ENCODE results near the gene SEPSECS.

DNA sequence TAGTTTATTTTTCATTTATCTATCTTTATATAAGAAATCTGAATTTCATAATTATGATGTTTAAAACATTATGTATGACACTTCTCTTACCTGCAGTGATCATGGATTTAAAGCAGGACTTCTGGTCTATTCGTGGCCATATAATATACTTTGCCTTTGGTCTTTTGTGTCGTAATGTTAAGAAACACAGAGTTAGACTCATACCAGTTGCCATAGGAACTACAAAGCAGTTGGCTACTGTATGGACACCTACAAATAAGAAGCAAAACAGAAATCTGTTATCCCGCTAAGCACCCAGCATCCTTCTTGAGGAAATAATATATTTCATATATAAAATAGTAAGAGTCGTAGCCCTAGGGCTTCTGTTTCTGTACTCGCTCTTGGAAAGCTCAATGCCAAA lies 4.3 kb downstream of the SEPSECS start:
- TF ChIP-seq POLR2A (IDR thresholded peaks at IDR 0.05) = no peak
- TF ChIP-seq, protein P1, sequence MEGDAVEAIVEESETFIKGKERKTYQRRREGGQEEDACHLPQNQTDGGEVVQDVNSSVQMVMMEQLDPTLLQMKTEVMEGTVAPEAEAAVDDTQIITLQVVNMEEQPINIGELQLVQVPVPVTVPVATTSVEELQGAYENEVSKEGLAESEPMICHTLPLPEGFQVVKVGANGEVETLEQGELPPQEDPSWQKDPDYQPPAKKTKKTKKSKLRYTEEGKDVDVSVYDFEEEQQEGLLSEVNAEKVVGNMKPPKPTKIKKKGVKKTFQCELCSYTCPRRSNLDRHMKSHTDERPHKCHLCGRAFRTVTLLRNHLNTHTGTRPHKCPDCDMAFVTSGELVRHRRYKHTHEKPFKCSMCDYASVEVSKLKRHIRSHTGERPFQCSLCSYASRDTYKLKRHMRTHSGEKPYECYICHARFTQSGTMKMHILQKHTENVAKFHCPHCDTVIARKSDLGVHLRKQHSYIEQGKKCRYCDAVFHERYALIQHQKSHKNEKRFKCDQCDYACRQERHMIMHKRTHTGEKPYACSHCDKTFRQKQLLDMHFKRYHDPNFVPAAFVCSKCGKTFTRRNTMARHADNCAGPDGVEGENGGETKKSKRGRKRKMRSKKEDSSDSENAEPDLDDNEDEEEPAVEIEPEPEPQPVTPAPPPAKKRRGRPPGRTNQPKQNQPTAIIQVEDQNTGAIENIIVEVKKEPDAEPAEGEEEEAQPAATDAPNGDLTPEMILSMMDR (IDR thresholded peaks at IDR 0.05) = no peak
